H1 (cell line): ENCODE measurements around the gene AEBP1. TPM values are rescaled to one million over a fixed set of nuclear protein-coding genes. Genes with fewer than 3 reads are reported as not detected.

ENCODE experiments used
- EZH2 ChIP-seq: fragments of 200-600 bp; sonication (generic); IDR thresholded peaks from 2 replicates; pipeline ENCODE4 v1.7.1; 2012; ENCODE audit warnings: low read depth, mild to moderate bottlenecking, moderate library complexity, low read length, inconsistent platforms; ENCODE audit not compliant: severe bottlenecking
- polyA plus RNA-seq, 7 experiments: library from polyadenylated mRNA; depleted of rRNA in 3 of 7; stranded (reverse) in 5 of 7; unstranded in 2 of 7; fragments of >200 nt in 5 of 7; fragments of 200-250 nt in 2 of 7; gene quantifications; 1 replicate in 5 of 7; 2 replicates in 1 of 7; 4 replicates in 1 of 7; pipeline versions ENCODE4 v1.2.1 to v1.2.3, GENCODE V29; 2011 to 2013; ENCODE audit warnings: missing spikeins in 2 of 7, mixed read lengths in 2 of 7
- total RNA-seq: library from RNA; stranded (reverse); fragmentation: NEBNext Ultra II Directional; extraction: Animal tissue kit (Norgen Biotek cat#: 25700); gene quantifications from 2 replicates; pipeline ENCODE4 v1.2.1, GENCODE V29; 2021

Gene AEBP1
- total and polyA plus RNA-seq, 2 of the 8 experiments (the other 6 are each of a cell fraction or from before 2014, with no cell fraction given), result 10.4 to 41.2 TPM

DNA sequence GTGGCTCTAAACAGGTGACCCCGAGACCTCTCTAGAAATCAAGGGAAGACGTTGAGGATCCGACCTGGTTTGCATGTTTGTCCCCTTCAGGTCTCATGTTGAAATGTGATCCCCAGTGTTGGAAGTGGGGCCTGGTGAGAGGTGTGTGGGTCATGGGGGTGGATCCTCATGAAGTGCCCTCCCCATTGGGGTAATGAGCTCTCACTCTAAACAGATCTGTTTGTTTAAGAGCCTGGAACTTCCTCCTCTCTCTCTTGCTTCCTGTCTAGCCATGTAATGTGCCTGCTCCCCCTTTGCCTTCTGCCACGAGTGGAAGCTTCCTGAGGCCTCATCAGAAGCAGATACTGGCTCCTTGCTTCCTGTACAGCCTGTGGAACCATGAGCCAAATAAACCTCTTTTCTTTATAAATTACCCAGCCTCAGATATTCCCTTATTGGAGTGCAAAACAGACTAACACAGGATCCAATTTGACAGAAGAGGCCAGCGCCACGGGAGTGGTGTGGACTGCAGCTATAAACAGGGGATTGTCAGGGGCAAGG is 11.0 kb upstream of the AEBP1 start (continued):
- no peak for TF ChIP-seq EZH2
